Hematopoietic multipotent progenitor cell (in vitro differentiated cells): ENCODE results near the gene RDH16. TPM values are rescaled to one million over a fixed set of nuclear protein-coding genes. Genes with fewer than 3 reads are reported as not detected.
A peak's percentile ranks its signal among the peaks of the same experiment; 100 is the strongest.
"Not testable (repeated sequence)": the region's sequence is repeated elsewhere in the genome, so short reads cannot be mapped to it uniquely, and the experiment has no call there.

ENCODE experiments used
- DNase-seq, 3 donors: peaks; one replicate each; pipeline ENCODE4 v3.0.0-alpha.2; 2011 to 2015; ENCODE audit warnings: low read depth in 2 of 3, low spot score in 2 of 3
- total RNA-seq: library from RNA; depleted of rRNA; stranded (reverse); fragments of >200 nt; gene quantifications from one replicate; pipeline ENCODE4 v1.2.3, GENCODE V29; 2012

Gene RDH16
- total RNA-seq, 1 donor, result under 0.01 TPM

DNA sequence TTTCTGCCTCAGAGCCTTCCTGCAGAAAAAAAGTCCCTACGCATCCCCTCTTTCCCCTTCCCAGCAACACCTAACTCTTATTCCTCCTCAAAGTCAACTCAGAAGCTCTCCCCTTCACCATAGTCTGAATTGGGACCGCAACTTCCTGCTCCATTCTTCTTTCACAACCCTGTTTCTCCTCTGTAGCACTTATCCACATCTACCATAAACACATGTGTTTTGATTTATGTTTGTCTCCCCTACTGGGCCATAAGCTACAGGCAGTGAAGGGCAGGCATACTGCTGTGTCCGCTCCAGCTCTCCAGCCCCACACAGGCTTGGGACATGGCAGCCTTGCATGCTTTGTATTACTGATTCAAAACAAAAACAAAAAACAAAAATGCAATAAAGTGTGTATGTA is 29.1 kb downstream of the RDH16 start:
- peak in 1 of 3 donors; percentile 57 for DNase-seq

- DNase-seq, result no peak
Measured at GRCh38 chr12:56927281-56927680, 30.1 kb downstream of the RDH16 start.

DNA sequence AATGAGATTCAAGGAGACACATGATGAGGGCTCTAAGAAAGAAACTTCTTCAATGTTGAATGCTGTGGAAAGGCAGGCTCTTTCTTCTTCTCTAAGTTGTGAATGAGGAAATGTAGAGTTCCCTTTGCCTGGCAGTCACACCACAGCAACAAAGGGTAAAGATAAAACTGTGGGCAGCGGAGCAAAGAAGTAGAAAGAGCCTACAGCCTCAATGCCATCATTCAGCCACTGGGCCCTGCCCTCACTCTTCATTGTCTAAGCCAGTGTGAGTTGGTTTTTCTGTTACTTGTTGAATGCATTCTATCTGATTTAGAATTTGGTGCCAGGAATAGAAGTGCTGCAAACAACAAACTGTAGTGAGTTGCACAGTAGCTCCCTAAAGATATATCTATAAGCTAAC is 35.4 kb downstream of the RDH16 start:
- peak in 1 of 3 donors; percentile 67 for DNase-seq

- no peak for DNase-seq
Measured at GRCh38 chr12:56921346-56921745, 36.1 kb downstream of the RDH16 start.

GRCh38 chr12:56918139-56918538 is 39.3 kb downstream of the RDH16 start:
- not testable (repeated sequence) for DNase-seq

GRCh38 chr12:56916996-56917333 is 40.4 kb downstream of the RDH16 start:
- no peak for DNase-seq

DNA sequence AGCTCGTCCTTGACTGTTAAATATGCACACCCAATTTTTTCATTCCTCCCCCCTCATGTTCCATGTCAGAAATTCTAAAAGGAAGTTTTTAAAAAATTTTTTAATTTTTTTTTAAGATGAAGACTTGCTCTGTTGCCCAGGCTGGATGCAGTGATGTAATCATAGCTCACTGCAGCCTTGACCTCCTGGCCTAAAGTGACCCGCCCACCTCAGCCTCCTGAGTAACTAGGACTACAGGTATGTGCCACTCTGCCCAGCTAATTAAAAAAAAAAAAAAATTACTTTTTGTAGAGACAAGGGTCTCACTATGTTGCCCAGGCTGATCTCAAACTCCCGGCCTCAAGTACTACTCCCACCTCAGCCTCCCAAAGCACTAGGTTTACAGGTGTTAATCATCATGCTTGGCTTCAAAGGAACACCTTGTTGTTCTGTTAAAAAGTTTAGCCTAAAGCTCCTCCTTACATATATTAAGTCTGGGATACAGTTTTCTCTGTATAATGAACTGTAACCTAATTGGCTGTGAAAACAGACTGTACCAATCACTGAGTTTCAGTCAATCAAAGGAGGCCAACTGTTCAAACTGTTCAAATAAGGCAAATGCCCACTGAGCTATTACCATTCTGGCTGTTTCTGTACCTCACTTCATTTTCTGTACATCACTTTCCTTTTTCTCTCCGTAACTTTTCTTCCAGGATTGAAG is 41.0 kb downstream of the RDH16 start:
- no peak for DNase-seq

DNA sequence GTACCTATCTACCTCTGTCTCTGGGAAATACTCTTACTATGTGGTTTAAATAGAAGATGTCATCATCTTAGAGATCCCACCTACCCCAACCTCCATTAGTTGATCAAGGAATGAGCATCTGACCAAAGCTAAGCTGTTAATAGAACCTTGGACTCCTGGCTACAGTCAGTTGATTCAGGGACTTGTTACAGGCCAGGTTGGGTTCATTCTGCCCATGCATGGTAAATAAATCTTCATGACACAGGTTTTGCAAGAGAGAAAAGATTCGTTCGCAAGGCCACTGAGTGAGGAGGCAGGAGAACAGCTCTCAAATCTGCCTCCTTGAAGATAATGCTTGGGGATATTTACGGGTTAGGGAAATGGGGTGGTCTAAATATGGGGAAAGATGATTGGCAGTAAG is 42.7 kb downstream of the RDH16 start:
- no peak for DNase-seq

GRCh38 chr12:56914256-56914655 is 43.2 kb downstream of the RDH16 start:
- DNase-seq, result no peak

DNA sequence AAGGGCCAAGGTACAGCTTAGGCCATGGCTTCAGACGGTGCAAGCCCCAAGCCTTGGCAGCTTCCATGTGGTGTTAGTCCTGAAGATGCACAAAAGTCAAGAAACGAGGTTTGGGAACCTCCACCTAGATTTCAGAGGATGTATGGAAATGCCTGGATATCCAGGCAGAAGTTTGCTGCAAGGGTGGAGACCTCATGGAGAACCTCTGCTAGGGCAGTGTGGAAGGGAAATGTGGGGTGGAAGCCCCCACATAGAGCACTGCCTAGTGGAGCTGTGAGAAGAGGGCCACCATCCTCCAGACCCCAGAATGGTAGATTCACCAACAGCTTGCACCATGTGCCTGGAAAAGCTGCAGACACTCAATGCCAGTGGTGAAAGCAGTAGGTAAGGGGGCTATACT is 48.0 kb downstream of the RDH16 start:
- not testable (repeated sequence) for DNase-seq

GRCh38 chr12:56908136-56908535 is 49.3 kb downstream of the RDH16 start:
- no peak for DNase-seq

DNA sequence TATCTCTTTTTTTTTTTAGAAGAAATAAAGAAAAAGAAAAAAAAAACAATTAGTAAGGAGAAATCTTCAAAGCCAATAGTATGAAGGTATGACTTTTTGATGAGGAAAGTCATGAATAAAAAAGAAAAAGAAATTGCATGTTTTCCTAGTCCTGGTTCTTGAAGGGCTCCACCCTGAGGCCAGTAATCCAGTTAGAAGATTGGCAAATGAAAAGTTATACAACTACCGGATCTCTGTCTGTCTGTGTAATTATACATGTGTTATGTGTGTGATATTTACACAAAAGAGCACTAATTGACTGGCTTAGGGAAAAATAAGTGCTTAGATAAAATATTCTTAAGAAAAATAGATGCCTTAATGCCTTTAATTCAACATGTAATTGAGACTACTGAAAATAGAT is 51.6 kb downstream of the RDH16 start:
- DNase-seq, result no peak

DNA sequence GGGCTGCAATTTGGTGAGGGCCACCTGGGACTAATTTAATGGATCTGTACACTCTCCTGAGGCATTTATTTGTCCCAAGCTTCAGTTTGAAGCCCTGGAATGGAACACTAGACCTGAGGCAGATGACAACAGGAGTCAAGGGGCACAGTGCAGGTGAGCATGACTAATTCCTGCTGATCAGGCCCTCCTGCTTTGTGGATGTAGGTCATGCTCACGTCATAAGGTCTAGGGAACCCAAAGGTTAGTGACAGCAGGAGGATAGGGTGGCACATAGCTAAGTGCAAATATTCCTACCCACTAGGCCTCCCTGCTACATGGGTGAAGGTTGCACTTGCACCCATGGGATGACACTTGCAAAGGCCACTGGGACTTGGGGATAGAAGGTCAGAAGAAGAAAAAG is 54.0 kb downstream of the RDH16 start:
- no peak for DNase-seq

Other genes with a start within 250 kb of the RDH16 start
- 951 TPM for gene NACA, start 232.3 kb downstream of the RDH16 start, total RNA-seq
- gene PRIM1, start 205.3 kb downstream of the RDH16 start, total RNA-seq, result 19.1 TPM
- 0.54 TPM for gene HSD17B6, start 194.3 kb downstream of the RDH16 start, total RNA-seq
- not detected for gene SDR9C7, start 23.2 kb downstream of the RDH16 start, total RNA-seq
- gene ZBTB39, start 48.9 kb upstream of the RDH16 start, total RNA-seq, result 9.4 TPM
- not detected for gene TAC3, start 58.9 kb upstream of the RDH16 start, total RNA-seq
- gene MYO1A, start 92.5 kb upstream of the RDH16 start, total RNA-seq, result under 0.01 TPM
- 8.6 TPM for gene NEMP1, start 121.2 kb upstream of the RDH16 start, total RNA-seq
- gene NAB2, start 131.5 kb upstream of the RDH16 start, total RNA-seq, result 21.0 TPM
- 115 TPM for gene STAT6, start 153.8 kb upstream of the RDH16 start, total RNA-seq
- 6.2 TPM for gene LRP1, start 170.9 kb upstream of the RDH16 start, total RNA-seq
- not detected for gene LRP1-AS, start 190.0 kb upstream of the RDH16 start, total RNA-seq